ENCODE measurements around the gene PADI6. TPM values are rescaled to one million over a fixed set of nuclear protein-coding genes. Genes with fewer than 3 reads are reported as not detected.
"Not testable (repeated sequence)": the region's sequence is repeated elsewhere in the genome, so short reads cannot be mapped to it uniquely, and the experiment has no call there.

PADI6 gene
- total RNA-seq, 1 experiment from 2014 or later, result not detected

GRCh38 chr1:17404820-17405219, 32.8 kb downstream of the PADI6 start:
- peaks cover 23% of the 10 kb centered on the region for H3K36me3 ChIP-seq
- no peak overlapping the region for H3K4me3 ChIP-seq
- no peaks in the 10 kb centered on the region for H3K27me3 ChIP-seq
- H3K27ac ChIP-seq, result no peak overlapping the region
- no peaks in the 10 kb centered on the region for H3K4me1 ChIP-seq
- no peak for DNase-seq
- no peaks in the 10 kb centered on the region for H3K9me3 ChIP-seq (replicated peaks)

- H3K27ac ChIP-seq, result no peak overlapping the region
- H3K27me3 ChIP-seq, result no peaks in the 10 kb centered on the region
- H3K4me3 ChIP-seq, result no peak overlapping the region
- no peaks in the 10 kb centered on the region for H3K9me3 ChIP-seq (replicated peaks)
- no peaks in the 10 kb centered on the region for H3K4me1 ChIP-seq
- H3K36me3 ChIP-seq, result peaks cover 35% of the 10 kb centered on the region
- DNase-seq, result peak; percentile 69 to 77
These were observed 34.1 kb downstream of the PADI6 start for GRCh38 chr1:17405898-17406759.

DNA sequence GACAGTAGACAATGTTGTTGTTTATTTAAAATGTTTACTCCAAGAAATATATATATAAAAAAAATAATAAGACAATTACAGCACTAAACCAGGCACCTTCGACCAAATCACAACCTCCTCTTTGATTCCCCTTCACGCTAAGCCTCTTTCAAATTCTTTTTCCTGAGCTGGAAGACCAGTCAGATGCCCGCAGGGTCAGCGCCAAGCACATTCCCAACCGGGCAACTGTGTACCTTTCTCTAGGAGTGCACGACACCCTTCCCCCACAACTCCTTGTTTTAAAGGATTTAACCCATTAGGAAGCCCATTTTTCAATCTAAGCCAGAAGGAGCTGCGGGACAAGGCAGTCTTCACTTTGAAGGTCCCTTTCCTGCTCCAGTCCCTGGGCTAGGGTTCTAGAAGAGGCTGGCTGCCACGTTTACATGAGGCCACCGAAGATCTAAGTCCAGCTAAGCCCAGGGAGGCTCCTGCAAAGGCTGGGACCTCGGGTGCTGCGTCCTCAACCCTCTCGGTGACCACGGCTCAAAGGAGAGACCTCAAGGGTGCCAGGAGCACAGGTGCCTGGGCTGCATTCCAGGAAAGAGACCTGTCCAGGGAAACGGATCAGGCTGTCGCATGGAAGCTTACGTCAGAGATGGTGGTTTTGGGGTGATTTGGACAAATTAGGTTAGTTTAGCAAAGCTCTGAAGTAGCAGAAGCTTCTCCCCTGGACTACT, 34.9 kb downstream of the PADI6 start:
- not testable (repeated sequence) for H3K9me3 ChIP-seq (replicated peaks); H3K4me3 ChIP-seq; H3K27me3 ChIP-seq; H3K4me1 ChIP-seq; H3K27ac ChIP-seq; DNase-seq
- H3K36me3 ChIP-seq, result peaks cover 43% of the 10 kb centered on the region

- H3K4me3 ChIP-seq; H3K4me1 ChIP-seq; H3K27ac ChIP-seq; H3K27me3 ChIP-seq; DNase-seq; H3K9me3 ChIP-seq (replicated peaks): not testable (repeated sequence)
- peaks cover 53% of the 10 kb centered on the region for H3K36me3 ChIP-seq
These were observed 36.0 kb downstream of the PADI6 start for GRCh38 chr1:17407786-17408514.

DNA sequence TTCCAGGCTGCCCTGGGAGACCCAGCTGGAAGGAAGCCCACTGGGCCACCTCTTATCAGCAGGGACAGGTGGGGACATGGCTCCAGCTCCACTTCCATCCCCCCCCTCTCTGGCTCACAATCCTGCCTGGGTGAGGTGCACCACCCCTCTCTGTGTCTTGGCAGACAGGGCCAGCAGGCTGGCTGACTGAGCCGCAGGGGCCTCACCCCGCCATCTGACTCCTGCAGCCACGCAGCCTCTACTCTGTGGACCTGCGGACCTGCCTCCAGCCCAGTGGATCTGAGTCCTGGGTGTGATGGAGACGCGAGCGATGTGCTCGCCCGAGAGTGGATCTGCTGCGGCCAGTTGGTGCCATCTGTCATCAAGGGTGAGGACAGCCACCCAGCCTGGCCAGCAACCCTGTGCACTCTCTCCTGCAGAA, 37.4 kb downstream of the PADI6 start:
- Histone ChIP-seq H3K9me3 (replicated peaks) (no peaks in the 10 kb centered on the region), H3K4me3 (no peak overlapping the region), H3K36me3 (peaks cover 66% of the 10 kb centered on the region), H3K4me1 (no peaks in the 10 kb centered on the region), H3K27me3 (no peaks in the 10 kb centered on the region), H3K27ac (no peak overlapping the region)
- no peak for DNase-seq

DNA sequence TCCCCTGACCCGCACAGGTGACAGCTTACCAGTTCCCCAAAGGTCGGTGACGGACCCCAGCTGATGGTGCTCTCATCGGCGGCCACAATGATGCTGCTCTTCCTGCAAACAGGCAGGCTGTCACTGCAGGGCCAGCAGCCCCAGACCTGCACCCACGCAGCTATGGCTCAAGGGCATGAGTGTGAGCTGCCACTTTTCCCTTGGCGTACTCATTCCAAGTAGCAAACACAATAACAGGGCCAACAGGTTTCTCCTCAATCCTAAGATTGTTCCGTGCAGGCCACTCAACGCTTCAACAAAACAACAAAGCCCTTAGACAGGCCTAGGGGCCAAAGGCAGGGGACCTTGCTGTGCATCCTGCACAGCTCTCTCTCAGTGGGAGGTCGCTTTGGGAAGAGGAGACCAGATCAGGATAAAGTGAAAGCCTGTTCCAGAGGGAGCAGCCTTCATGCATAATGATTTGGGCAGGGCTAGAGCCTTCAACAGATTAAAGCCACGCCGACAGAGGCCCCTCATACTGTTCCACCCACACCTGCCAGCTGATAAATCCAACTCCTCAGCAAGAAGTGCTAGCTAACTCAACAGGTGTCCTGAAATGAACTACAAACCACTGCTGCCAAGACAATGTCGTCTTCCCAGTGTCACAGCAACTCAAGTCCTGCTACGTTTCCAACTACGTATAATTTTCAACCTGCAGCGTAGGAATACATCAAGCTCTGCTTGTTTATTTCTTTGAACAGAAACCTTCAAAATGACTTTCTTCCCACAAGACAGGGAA, 40.3 kb downstream of the PADI6 start:
- no peaks in the 10 kb centered on the region for H3K27me3 ChIP-seq
- H3K4me3 ChIP-seq, result no peak overlapping the region
- H3K27ac ChIP-seq, result no peak overlapping the region
- H3K36me3 ChIP-seq, result peaks cover 86% of the 10 kb centered on the region
- no peaks in the 10 kb centered on the region for H3K4me1 ChIP-seq
- no peaks in the 10 kb centered on the region for H3K9me3 ChIP-seq (replicated peaks)
- DNase-seq, result no peak

- Histone ChIP-seq H3K27ac (no peak overlapping the region), H3K4me1 (no peaks in the 10 kb centered on the region), H3K36me3 (peaks cover 92% of the 10 kb centered on the region), H3K4me3 (no peak overlapping the region), H3K9me3 (replicated peaks) (no peaks in the 10 kb centered on the region), H3K27me3 (no peaks in the 10 kb centered on the region)
- DNase-seq, result no peak
These were observed 42.0 kb downstream of the PADI6 start for GRCh38 chr1:17414022-17414421.

DNA sequence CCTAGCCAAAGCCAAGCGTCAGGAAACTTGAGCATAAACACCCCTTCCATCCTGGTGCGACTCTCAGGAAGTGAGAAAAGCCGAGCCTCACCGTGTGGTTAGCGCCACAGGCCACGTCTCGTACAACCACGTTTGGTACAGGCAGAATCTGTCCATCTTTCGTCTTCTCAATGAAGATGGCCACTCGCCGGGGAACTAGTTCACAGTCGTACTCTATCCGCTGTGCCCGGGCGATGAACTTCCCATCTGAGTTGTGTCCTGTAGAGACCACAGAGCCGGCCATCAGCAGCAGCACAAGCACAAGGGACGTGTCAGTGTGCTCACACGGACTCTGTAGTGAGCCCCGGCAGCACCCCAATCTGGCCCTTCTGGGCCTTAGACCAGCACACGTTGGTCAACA, 44.4 kb downstream of the PADI6 start:
- no peak overlapping the region for H3K27ac ChIP-seq
- DNase-seq, result no peak
- H3K4me3 ChIP-seq, result no peak overlapping the region
- no peaks in the 10 kb centered on the region for H3K4me1 ChIP-seq
- no peaks in the 10 kb centered on the region for H3K9me3 ChIP-seq (replicated peaks)
- H3K27me3 ChIP-seq, result no peaks in the 10 kb centered on the region
- H3K36me3 ChIP-seq, result peaks cover 94% of the 10 kb centered on the region

GRCh38 chr1:17419626-17420328, 47.8 kb downstream of the PADI6 start:
- no peaks in the 10 kb centered on the region for H3K27me3 ChIP-seq
- no peak overlapping the region for H3K27ac ChIP-seq
- H3K4me1 ChIP-seq, result no peaks in the 10 kb centered on the region
- no peaks in the 10 kb centered on the region for H3K9me3 ChIP-seq (replicated peaks)
- DNase-seq, result no peak
- peaks cover 93% of the 10 kb centered on the region for H3K36me3 ChIP-seq
- H3K4me3 ChIP-seq, result no peak overlapping the region

DNA sequence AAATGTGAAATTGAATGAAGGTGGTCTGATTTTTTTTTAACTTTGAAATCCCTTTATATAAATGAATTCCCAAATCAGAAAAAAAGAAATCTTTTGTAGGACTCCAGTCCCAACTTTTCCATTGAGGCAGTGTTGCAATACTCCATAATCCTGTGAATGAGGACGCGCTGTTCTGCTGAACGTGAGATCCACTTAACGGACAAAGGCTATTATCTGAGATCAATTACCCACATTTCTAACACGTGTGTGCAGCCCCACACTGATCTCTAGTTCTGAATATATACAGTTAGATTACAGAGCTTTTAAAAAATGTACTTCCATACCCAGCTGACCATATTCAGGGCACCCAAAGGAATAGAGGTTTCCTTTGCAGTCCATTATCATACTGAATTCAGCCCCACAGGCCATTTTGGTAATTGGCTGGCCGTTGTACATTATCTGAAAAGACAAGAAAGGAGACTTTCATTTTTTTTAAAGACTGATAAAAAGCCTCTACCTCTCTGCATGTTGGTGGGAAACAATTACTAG, 48.5 kb downstream of the PADI6 start:
- no peak overlapping the region for H3K27ac ChIP-seq
- no peaks in the 10 kb centered on the region for H3K27me3 ChIP-seq

GRCh38 chr1:17422461-17422860, 50.5 kb downstream of the PADI6 start:
- H3K4me1 ChIP-seq, result no peaks in the 10 kb centered on the region
- H3K9me3 ChIP-seq (replicated peaks), result no peaks in the 10 kb centered on the region
- DNase-seq, result no peak
- no peaks in the 10 kb centered on the region for H3K27me3 ChIP-seq
- H3K36me3 ChIP-seq, result peaks cover 97% of the 10 kb centered on the region
- no peak overlapping the region for H3K27ac ChIP-seq
- H3K4me3 ChIP-seq, result no peak overlapping the region

More for the DNA sequence above, 48.5 kb downstream of the PADI6 start:
- DNase-seq, result no peak
- Histone ChIP-seq H3K9me3 (replicated peaks) (no peaks in the 10 kb centered on the region), H3K36me3 (peaks cover 93% of the 10 kb centered on the region), H3K4me1 (no peaks in the 10 kb centered on the region), H3K4me3 (no peak overlapping the region)

GRCh38 chr1:17423781-17424245, 51.8 kb downstream of the PADI6 start:
- H3K4me3 ChIP-seq, result no peak overlapping the region
- H3K4me1 ChIP-seq, result no peaks in the 10 kb centered on the region
- H3K27me3 ChIP-seq, result no peaks in the 10 kb centered on the region
- peaks cover 98% of the 10 kb centered on the region for H3K36me3 ChIP-seq
- DNase-seq, result no peak
- no peaks in the 10 kb centered on the region for H3K9me3 ChIP-seq (replicated peaks)
- no peak overlapping the region for H3K27ac ChIP-seq

GRCh38 chr1:17425806-17426600, 54.0 kb downstream of the PADI6 start:
- Histone ChIP-seq H3K4me1 (no peaks in the 10 kb centered on the region), H3K4me3 (no peak overlapping the region), H3K9me3 (replicated peaks) (no peaks in the 10 kb centered on the region), H3K27me3 (no peaks in the 10 kb centered on the region), H3K27ac (no peak overlapping the region), H3K36me3 (peaks cover 94% of the 10 kb centered on the region)
- no peak for DNase-seq
